Ramos (cell line): ENCODE results near the gene ABCA1.
"Not testable (repeated sequence)": the region's sequence is repeated elsewhere in the genome, so short reads cannot be mapped to it uniquely, and the experiment has no call there.

Source experiments
- in situ Hi-C: fragments of 300-500 bp; cut with MboI; formaldehyde crosslinking; loops from one replicate; pipeline ENCODE4 v1.14.3; 2022; ENCODE audit warnings: low sequenced_read_pairs; ENCODE audit not compliant: unreplicated experiment

ABCA1 gene

DNA sequence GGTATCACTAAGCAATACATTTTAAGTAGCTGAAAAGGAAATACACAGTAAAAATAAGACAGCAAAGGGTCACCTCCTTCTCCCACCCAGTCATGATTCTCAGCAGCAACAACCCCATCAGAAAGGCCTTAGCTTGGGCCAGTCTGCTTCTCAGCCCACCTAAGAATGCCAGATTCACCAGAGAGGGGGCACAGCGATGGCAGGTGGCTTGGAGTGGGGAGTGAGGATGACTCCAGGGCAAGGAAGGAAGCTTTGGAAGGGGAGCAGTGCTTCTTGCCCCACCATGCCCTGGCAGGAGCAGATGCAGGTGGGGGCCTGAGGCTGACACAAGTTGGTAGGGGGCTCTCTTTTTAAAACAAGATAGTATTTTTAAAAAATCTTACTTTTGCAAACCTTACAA is 51.4 kb downstream of the ABCA1 start:
- in situ Hi-C loops: no loop called here

DNA sequence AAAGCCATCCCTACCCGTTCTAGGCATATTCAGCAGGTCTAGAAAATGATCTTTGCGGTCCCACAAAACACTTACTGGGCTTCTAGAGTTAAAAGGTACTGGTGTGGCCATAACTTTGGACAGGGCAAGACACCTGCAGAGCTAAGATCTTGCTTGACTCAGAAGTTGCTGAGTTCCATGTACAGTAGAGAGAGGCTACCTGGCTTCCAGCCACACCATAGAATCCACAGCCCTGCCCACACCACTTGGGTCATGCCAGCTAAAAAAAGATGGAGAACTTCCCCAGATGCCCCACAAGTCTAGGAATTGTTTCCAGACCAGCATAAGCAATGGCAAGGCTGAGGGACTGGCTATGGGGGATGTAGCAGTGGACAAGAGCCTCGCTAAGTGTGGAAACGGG is 52.1 kb downstream of the ABCA1 start:
- in situ Hi-C loops: no loop called here

DNA sequence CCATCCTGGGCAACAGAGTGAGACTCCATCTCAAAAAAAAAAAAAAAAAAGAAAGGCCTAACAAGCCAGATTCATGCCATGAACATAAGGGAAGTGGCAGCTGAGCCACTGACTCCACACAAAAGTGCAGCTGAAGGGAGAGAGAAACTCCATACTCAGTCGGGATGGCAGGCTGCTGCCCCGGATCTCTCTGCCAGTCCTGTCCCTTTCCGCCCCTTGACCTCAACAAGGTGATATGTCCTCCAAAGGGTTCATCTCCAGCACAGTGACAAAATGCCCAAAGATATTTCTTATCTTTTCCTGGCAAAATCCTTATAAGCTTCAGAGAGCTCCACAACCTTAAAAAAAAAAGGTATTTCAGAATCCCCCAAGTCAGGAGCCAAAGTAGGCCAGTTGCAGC is 52.6 kb downstream of the ABCA1 start:
- in situ Hi-C loops: no loop called here

DNA sequence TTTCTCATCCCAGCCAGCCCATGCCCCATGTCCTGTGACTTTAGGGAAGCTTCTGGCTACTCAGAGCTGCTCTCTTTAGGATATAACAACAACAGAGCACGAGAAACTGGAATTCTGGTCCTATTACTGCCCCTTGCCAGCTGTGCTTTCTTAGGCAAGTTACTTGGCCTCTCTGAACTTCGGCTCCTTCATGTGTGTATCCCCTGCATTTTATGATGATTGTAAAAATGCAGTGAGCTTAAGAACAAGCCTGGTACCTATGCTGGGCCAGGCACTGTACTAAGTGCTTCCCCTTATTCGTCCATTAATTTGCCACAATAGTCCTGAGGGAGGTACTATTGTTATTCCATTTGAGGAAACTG is 54.5 kb downstream of the ABCA1 start:
- in situ Hi-C loops: no loop called here

DNA sequence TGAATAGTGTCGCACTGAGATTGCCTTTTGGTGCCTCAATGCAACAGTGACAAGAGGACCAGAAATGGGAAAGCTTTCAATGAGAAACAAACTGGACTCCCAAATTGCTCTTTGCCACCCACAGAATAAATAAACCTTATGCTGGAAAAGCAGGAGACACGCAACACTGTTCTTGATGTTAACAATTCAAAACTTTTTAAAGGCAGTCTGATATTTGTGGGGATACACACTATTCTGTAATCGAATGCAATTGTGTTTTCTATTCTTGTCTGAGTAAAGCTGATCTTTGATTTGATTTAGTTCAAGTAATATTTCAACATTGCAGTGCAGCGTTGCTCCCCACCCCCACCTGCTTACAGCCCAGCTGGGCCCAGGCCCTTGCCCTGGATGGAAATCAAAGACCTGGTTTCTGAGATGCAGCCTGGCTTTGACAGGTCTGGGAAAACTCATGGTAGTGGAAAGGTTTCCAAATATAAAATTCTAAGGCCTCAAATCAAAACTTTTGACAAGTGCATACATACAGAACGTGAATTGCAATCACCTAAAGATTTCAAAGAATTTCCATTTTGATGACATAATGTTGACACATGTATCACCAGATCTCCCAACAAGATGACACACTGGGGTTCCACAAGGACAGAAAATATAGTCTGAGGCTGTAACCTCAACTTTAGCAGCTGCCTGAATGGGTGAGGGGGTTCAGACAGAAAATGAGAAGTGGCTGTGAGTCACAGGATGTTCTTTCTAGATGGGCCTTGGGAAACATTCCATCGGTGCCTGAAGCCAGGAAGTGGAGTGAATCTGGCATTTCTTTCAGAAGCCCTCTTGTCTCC is 55.1 kb downstream of the ABCA1 start:
- in situ Hi-C loops: no loop called here

DNA sequence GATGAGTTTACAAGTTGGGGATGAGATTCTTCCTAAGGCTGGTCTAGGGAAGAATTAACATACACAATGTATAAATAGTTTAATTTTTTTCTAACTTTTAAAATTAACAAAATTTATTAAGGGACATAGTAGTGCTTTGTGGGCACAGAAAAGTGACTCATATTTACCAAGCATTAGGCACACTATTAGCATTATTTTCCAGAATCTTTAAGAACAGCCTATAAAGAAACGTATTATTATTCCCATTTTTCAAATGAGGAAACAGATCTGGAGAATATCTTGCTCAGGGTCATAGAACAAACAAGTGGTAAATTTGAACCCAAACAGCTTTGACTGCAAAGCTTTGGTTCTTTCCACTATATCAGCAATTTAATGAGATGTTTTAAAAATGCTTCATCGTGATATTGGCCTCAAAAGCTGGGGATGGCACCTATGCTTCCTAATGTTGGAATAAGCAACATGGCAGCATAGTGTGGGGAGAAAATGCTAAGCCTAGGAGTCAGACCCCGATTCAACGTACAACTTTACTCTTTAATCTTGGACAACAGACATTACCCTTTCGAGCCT is 55.9 kb downstream of the ABCA1 start:
- in situ Hi-C loops: no loop called here

DNA sequence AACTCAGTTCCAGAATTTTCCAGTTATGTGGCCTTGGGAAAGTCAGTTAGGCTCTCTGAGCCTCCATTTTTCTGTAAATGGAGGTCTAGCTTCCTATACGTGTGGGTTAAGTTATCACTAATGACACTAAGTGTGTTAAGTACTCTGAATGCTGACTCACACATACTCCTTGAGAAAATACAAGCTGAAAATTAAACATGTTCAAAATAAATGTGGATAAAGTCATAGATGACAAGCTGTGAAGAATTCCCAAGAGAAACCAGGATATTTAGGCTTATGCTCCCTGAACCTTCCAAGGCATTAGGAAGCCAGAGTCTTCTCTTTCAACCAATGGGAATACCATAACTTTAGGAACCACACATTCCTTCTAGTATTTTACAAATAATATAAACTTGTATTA is 58.1 kb downstream of the ABCA1 start:
- in situ Hi-C loops: loop anchor here (10.0 kb wide), 2 partner anchors 95 to 545 kb away; no protein-coding TSS in a partner anchor

DNA sequence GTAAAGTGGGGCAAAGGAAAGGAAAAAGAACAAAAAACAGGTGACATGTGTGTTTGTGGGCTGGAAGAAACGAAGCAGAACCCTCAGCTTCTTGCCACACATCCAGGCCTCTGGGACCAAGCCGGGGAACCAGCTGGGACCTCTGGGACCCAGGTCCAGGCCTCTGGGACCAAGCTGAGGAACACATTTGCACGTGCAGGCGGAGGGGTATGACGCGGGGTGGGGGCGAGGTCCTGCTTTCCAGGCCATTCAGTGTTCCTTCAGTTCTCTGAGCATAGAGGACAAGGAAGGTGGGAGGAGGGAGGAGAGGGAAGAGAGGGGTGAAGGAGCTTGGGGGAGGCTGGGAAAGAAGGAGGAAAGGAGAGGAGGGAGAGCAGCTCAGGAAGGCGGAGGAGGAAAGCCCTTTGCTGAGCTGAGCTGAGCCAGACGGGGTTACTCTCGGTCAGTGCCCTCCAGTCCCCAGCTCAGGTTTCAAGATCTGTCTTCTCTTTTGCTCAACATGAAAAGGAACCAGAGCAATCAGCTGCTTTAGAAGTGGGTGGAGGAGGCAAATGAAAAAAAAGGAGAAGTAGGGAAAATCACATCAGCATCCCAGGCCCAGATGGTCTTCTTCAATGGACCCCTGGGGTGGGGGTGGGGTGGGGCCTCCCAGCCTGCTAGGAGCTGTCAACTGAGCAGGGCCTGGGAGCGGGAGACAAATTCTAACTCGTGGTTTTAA is 59.1 kb downstream of the ABCA1 start:
- in situ Hi-C loops: loop anchor here (10.0 kb wide), 2 partner anchors 96 to 546 kb away; no protein-coding TSS in a partner anchor

DNA sequence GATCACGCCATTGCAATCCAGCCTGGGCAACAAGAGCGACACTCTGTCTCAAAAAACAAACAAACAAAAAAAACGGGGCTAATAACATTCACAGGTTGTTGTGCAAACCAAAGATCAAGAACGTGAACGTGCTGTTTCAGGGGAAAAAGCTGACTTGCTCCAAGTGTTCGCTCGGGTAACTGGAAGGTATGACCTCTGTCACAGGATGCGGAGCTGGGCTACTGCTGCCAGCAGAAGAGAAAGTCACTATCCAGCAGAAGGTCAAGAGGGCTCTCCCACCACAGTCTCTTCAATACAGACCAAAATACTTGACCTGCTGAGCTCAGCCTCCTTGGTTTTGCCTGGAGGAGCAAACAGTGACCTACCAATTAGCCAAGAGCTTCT is 59.7 kb downstream of the ABCA1 start:
- in situ Hi-C loops: loop anchor here (10.0 kb wide), 2 partner anchors 97 to 547 kb away; no protein-coding TSS in a partner anchor

DNA sequence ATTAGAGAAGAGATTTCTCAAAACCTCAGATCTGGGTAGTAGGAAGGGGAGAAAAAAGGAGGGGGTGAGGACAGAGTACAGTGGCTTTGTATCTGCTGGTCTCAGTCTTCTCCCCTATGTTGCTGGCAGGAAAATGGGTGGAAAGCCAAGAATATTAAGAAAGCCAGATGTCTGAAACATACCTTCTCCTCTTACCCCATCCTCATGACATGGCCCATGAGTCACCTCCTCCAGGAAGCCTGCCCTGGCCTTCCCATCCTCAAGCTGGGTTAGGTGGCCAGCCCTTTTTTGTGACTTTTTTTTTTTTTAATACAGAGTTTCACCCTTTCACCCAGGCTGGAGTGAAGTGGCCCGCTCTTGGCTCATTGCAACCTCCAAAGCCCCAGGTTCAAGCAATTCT is 61.8 kb downstream of the ABCA1 start:
- in situ Hi-C loops: loop anchor here (10.0 kb wide), 2 partner anchors 99 to 549 kb away; no protein-coding TSS in a partner anchor

DNA sequence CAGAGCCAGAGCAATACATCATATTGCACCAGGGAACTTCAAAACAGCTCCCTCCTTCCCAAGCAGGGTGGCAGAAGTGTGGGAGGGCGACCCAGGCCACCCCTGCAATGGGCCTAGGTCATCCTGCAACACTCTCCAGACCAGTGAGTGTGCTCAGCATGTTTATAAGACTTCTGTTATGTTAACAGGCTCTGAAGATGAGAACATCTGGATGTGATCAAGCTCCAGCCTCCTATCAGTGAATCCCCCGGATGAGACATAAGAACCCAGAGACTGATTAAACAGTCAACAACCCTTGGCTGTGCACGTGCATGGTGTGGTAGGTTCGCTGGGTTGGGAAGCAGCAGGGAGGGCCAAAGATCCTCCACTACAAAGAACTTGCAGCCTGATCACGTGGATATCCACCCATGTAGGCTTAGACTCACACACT is 63.3 kb downstream of the ABCA1 start:
- in situ Hi-C loops: loop anchor here (5.0 to 10.0 kb wide), 3 partner anchors 100 to 550 kb away; no protein-coding TSS in a partner anchor

DNA sequence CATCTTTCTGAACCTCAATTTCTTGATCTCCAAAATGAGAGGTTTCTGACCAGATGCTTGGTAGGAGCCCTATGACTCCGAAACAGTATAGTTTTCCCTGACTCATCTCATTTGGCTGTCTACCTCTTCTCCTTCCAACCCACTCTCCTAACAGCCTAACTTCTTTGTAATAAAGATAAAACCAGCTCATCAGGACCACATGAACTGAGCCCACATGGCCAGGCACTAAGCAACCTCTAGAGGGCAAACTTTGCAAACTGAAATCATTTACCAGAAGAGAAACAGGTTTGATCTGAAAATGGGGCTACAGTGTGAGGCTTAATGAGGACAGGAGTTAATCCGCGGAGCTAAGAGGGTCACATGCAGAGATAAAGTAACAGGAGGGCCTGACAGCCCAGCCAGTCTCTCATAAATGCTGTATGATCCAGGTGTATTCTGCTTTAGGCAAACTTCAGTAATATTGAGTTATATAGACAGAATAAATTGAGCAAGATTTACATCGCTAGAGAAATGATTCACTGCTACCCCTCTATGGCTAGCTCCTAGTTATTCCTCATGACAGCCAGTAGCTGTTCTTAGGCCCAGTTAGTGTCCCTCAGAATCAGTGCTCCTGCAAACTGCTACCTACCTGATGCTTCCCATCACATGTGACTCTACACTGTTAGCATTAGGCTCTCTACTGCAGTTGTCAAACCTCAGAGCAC is 64.6 kb downstream of the ABCA1 start:
- in situ Hi-C loops: loop anchor here (5.0 to 10.0 kb wide), 3 partner anchors 101 to 551 kb away; no protein-coding TSS in a partner anchor

DNA sequence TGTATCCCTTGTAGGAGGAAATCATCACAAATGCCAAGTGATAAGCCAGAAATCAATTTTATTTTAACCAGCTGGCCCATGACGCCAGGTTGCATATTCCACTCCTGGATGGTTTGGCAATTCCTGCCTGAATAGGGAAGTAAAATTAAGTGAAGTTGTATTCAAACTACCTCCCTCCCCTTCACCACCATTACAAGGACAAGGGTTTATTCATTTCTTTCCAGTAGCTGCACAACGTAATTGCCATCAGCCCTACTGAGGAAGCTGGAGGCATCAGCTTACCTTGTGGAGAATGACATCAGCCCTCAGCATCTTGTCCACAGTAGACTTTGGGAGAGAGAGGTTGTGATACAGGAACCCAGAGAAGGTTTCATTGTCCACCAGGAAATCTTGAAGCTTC is 66.6 kb downstream of the ABCA1 start:
- in situ Hi-C loops: loop anchor here (5.0 to 10.0 kb wide), 3 partner anchors 103 to 553 kb away; no protein-coding TSS in a partner anchor

DNA sequence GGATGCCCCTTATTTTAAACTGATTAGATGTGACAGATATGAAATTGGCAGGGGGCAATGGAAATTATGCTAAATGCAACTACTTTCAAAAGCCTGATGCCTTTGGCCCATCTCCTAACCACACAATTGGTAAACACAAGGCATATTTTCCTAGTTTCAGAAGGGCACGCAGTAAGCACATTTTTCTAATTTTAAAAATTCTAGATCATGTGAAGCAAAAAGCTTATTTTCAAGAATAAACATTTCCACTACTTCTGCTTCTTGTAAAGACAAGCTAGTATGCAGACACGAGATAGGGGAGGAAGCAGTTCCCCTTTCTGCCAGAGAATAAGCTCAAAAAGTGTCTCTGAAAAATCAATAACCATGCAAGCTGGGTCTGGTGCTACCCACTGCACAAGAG is 67.7 kb downstream of the ABCA1 start:
- in situ Hi-C loops: loop anchor here (5.0 to 10.0 kb wide), 3 partner anchors 105 to 555 kb away; no protein-coding TSS in a partner anchor

DNA sequence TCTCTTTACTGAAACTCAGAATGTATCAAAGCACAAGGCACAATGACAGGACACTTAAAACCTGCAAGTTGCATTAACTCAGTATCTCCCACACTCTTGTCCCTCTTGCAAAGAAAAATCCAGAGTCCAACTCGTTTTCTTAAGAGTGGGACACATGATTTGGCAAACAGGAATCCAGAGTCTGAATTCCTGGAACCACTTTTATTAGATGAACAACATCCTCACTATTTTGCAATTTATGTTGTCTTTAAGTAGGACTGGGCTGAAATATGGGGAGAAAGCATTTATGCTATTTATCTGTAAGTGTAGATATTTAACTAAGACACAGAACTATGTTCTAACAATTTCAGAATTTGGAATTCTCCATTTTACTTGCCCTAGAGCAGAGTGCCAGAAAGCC is 69.1 kb downstream of the ABCA1 start:
- in situ Hi-C loops: no loop called here

DNA sequence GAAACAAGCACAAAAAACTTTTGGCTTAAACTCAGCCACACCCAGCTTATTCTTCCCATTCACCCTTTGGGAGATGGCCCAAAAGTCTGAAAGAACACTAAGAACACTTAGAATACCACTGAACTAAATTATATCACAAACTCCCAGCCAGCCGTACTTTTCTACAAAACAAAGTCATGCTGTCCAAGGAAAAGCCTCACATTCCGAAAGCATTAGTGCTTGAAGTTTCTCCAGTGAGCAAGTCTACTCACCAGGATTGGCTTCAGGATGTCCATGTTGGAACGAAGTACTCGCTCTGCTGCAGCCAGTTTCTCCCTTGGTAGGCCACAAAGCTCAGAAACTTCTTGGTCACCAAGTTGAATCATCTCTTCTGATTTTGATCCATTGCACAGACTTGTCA is 69.7 kb downstream of the ABCA1 start:
- in situ Hi-C loops: no loop called here

DNA sequence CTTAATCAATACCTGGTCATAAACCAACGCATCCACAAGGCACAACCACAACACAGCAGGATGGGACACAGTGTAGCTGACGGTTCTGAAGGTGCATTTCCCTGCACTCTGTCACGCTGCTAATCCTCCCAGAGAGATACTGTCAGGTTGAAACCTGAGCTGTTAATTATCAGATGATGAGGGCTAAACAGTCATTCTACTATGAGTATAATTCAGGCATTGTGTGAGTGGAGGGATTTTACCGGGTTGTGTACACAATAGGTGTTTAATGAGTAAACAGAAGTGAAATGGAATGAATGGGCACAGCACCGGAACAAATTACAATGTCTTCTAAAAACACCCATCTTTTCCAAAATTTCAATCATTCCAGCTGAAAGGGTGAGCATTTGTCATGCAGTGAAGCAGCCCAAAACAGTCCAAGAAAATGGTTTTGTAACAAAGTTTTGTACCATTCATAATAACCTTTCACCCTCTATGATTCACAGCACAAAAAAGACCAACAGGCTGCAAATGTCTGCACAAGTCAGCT is 71.5 kb downstream of the ABCA1 start:
- in situ Hi-C loops: no loop called here

DNA sequence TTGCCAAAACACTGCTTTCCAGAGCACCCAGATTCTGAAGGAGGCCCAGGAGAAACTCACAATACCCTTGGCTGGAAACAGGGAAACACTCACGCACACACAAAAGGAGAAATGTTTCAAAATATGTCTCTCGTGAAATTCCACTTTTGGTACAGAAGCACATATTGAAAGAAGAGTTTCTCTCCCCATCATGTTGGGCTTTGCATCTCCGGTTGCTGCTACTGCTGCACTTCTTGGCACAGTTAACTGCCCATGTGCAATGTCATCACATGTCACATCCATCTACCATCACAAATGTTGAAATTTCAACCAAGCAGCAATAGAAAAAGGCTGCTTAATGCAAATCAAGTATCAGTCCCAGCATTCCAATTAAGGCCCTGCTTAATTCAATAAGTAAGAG is 72.1 kb downstream of the ABCA1 start:
- in situ Hi-C loops: no loop called here

DNA sequence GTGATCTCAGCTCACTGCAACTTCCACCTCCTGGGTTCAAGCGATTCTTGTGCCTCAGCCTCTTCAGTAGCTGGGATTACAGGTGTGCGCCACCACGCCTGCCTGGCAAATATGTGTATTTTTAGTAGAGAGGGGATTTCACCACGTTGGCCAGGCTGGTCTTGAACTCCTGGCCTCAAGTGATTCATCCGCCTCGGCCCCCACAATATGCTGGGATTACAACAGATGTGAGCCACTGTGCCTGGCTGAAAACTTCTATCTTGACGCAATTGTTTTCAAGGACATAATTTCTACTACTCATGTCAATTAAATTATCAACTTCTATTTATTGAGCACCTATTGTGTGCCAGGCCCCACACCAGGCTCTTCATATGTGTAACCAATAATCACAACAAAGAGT is 72.7 kb downstream of the ABCA1 start:
- in situ Hi-C loops: not testable (repeated sequence)

DNA sequence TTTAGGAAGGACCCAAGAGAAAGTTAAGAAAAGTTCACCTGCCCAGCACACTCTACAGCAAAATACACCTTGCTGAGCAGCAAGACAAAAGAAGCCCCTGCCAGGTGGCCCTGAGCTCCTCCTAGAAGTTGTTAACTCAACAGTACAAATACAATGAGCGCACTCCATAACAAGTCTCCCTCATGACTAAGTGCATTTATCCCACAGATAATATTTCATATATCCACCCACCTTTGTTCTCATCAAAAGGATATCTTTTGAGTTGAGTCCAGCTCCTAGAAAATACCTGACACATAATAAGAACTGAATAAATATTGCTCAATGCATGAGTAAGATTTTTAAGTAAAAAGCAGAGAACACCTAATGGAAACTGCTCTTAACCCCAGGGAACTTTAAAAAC is 73.3 kb downstream of the ABCA1 start:
- in situ Hi-C loops: no loop called here
